Hepatocyte (in vitro differentiated cells): ENCODE measurements around the gene CHEK1.

Source experiments
- EZH2phosphoT487 ChIP-seq: fragments of 200-600 bp; sonication (generic); IDR thresholded peaks from one replicate; pipeline ENCODE4 v1.6.1; 2018; ENCODE audit warnings: antibody characterized with exemption, mild to moderate bottlenecking, low read depth, moderate library complexity; ENCODE audit not compliant: unreplicated experiment, severe bottlenecking
- TF ChIP-seq, protein P1 (sequence below): fragments of 200-600 bp; sonication (generic); IDR thresholded peaks from 2 replicates; pipeline ENCODE4 v1.5.1; 2016; ENCODE audit warnings: antibody characterized with exemption, mild to moderate bottlenecking; ENCODE audit not compliant: poor library complexity

DNA sequence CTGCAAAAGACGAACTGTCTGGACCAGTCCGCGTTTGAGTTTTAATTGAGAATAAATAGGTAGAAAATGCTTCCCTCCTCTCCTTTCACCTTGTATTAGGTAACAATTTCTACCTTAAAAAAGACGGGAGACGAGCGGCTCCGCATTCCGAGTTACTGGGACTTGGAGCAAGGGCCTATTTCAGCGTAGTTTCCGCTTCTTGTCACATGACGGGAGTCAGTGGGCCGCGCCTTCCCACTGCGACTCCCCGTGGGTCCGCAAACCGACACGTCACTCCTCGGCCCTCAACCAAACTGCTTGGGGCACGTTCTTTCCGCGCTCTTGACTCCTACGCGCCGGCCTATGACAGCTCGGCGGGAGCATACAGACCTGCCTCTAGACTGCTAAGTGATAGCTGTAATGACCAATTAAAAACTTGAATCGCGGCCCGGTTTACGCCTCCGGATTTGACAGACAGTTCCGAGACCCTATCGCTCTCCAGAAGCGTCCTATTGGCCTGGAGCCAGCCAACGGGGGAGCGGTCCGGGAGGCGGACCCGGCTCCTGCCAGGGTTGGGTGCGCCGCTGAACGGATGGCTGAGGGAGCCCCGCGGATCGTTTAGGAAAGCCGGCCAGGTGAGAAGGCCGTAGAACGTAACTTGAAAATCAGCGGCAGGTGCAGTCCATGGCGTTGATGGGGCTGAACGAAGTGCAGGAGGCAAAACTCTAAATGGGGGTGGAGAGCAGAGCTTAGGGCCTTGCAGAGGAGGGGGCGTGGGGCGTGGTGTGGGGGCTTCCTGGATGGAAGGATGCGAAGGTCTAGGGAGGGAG is 32.5 kb upstream of the CHEK1 start, which contains the start of gene STT3A:
- TF ChIP-seq EZH2phosphoT487 = no peak
- TF ChIP-seq, protein P1, sequence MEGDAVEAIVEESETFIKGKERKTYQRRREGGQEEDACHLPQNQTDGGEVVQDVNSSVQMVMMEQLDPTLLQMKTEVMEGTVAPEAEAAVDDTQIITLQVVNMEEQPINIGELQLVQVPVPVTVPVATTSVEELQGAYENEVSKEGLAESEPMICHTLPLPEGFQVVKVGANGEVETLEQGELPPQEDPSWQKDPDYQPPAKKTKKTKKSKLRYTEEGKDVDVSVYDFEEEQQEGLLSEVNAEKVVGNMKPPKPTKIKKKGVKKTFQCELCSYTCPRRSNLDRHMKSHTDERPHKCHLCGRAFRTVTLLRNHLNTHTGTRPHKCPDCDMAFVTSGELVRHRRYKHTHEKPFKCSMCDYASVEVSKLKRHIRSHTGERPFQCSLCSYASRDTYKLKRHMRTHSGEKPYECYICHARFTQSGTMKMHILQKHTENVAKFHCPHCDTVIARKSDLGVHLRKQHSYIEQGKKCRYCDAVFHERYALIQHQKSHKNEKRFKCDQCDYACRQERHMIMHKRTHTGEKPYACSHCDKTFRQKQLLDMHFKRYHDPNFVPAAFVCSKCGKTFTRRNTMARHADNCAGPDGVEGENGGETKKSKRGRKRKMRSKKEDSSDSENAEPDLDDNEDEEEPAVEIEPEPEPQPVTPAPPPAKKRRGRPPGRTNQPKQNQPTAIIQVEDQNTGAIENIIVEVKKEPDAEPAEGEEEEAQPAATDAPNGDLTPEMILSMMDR = no peak
